ENCODE data around the gene VAV1. TPM values are rescaled to one million over a fixed set of nuclear protein-coding genes. Genes with fewer than 3 reads are reported as not detected.
A peak's percentile ranks its signal among the peaks of the same experiment; 100 is the strongest.

VAV1 gene
- total and polyA plus RNA-seq, 10 of the 15 experiments (the other 5 are each of a cell fraction or from before 2014, with no cell fraction given) = 1.6 to 76.8 (median 40.7) TPM

DNA sequence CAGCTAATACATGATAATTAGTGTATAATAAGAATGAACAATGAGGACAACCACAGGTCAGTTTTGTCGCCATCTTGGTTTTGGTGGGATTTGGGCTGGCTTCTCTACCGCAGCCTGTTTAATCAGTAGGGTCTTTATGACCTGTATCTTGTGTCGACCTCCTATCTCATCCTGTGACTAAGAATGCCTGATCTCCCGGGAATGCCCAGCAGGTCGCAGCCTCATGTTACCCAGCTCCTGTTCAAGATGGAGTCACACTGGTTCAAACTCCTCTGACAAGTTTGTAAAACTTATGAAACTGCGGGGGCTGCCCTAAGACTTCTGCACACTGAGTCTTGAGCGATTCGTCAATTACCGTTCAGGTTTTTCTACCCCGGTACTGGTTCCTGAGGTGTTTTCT is 93.3 kb downstream of the VAV1 start:
- CTCF ChIA-PET = interaction anchor here (0.6 to 5.7 kb wide), 5 partner anchors 10 to 740 kb away, joined by 3 to 104 read pairs (median 6); partner anchors contain the start of genes GPR108 and TRIP10
- H4K20me1 ChIP-seq (ENCODE audit: control insufficient read depth, insufficient read depth) = no peaks in the 10 kb centered on the region
- H3K27ac ChIP-seq (ENCODE audit: control insufficient read depth, insufficient read depth) = no peak overlapping the region
- no peaks in the 10 kb centered on the region for H3K36me3 ChIP-seq (ENCODE audit: control insufficient read depth in 2 of 2, insufficient read depth in 2 of 2, low read length in 1 of 2)
- BruUV-seq (replicated peaks) = no TSS peak
- SMC1A ChIA-PET (ENCODE audit: uncharacterized antibody, unreplicated experiment) = interaction anchor here (0.6 to 3.0 kb wide), 3 partner anchors 93 to 1022 kb away, joined by 3 to 22 read pairs (median 3); partner anchors contain the start of gene VAV1
- no peaks in the 10 kb centered on the region for H3K79me2 ChIP-seq (ENCODE audit: control insufficient read depth, insufficient read depth, low read length)
- TF ChIP-seq ZNF592 (IDR thresholded peaks at IDR 0.05) (0 out of 2 replicates have a peak, but pooled peaks have one; percentile 46), RUNX3 (IDR thresholded peaks at IDR 0.05; ENCODE audit: low read length) (peak; percentile 36; the same call in 1 of the 2 replicates), ZNF687 (IDR thresholded peaks at IDR 0.05) (peak; percentile 38; the same call in 1 of the 2 replicates), YY1 (IDR thresholded peaks at IDR 0.05; ENCODE audit: low read depth, low read length) (peak; percentile 83), NFYA (IDR thresholded peaks at IDR 0.05; ENCODE audit: borderline replicate concordance, low read depth, low read length) (no peak), CREB1 (IDR thresholded peaks at IDR 0.05; ENCODE audit: low read depth) (peak; percentile 12; the same call in 1 of the 2 replicates), RAD21 (IDR thresholded peaks at IDR 0.05; ENCODE audit: insufficient read depth, low read depth, low read length) (0 out of 2 replicates have a peak, but pooled peaks have one; percentile 8), MTA2 (IDR thresholded peaks at IDR 0.05; ENCODE audit: low read depth) (no peak)
- peak overlapping the region; percentile 69 for H2AFZ ChIP-seq (ENCODE audit: control insufficient read depth, low read depth, low read length)
- H3K9me3 ChIP-seq (replicated peaks; ENCODE audit: control insufficient read depth, insufficient read depth, low read length) = no peaks in the 10 kb centered on the region
- POLR2A ChIA-PET = no interaction called here
- WGBS (ENCODE audit: insufficient coverage, insufficient replicate concordance, low lambda C conversion rate, missing lambda C conversion rate) = 4% methylated on average over 10 of the region's 10 CpGs
- in situ Hi-C loops (cut with MboI) = no loop called here
- no peak overlapping the region for H3K9ac ChIP-seq (ENCODE audit: control insufficient read depth, insufficient read depth, low read length)
- no peak overlapping the region for H3K4me3 ChIP-seq
- FAIRE-seq (no peak), DNase-seq (ENCODE audit: low read depth, low spot score) (no peak), ATAC-seq (no peak)
- RAD21 ChIA-PET (ENCODE audit: unreplicated experiment) = interaction anchor here (1.0 kb wide), 1 partner anchor 128 kb away, joined by 4 read pairs; no protein-coding TSS in a partner anchor
- H3K27me3 ChIP-seq (replicated peaks in 1 of 2; ENCODE audit: control insufficient read depth in 2 of 2, insufficient read depth in 2 of 2, low read length in 1 of 2) = no peaks in the 10 kb centered on the region
- intact Hi-C loops (cut with micrococcal nuclease; ENCODE audit: unreplicated experiment) = no loop called here
- H3K4me2 ChIP-seq (ENCODE audit: control insufficient read depth, insufficient read depth) = 0 out of 2 replicates have a peak overlapping the region, but pooled peaks have one; percentile 32
- H3K4me1 ChIP-seq (ENCODE audit: control insufficient read depth, insufficient read depth, low read length) = peaks cover 11% of the 10 kb centered on the region

All from GM12878 (cell line).